HG03575 (cell line): ENCODE measurements around the gene JMJD8.

ENCODE experiments used
- ATAC-seq: cut with Tn5 transposase; IDR thresholded peaks from one replicate; pipeline ENCODE4 v1.9.1; 2021; ENCODE audit not compliant: unreplicated experiment, insufficient number of reproducible peaks, low FRiP score; ENCODE audit errors: extremely low read depth

The JMJD8 gene

GRCh38 chr16:635573-636205 is 48.4 kb downstream of the JMJD8 start:
- ATAC-seq: no peak

GRCh38 chr16:634996-635395 is 49.1 kb downstream of the JMJD8 start:
- no peak for ATAC-seq

- no peak for ATAC-seq
These were observed 50.0 kb downstream of the JMJD8 start for GRCh38 chr16:634051-634670.

- ATAC-seq: no peak
These were observed 50.6 kb downstream of the JMJD8 start for GRCh38 chr16:633336-634050.

GRCh38 chr16:632486-633335 is 51.4 kb downstream of the JMJD8 start:
- ATAC-seq: no peak

GRCh38 chr16:631808-632358 is 52.3 kb downstream of the JMJD8 start:
- no peak for ATAC-seq
